GM19351 (cell line): ENCODE results near the gene ACOXL.
"Not testable (repeated sequence)": the region's sequence is repeated elsewhere in the genome, so short reads cannot be mapped to it uniquely, and the experiment has no call there.

Source experiments
- ATAC-seq: cut with Tn5 transposase; IDR thresholded peaks from one replicate; pipeline ENCODE4 v1.9.1; 2021; ENCODE audit warnings: mild to moderate bottlenecking, moderate library complexity; ENCODE audit not compliant: unreplicated experiment

ACOXL gene

GRCh38 chr2:110732422-110733413, at the start of gene ACOXL:
ACOXL (plus strand) TSS chr2:110732573; CDS start chr2:110768390, 35,817 bp downstream.
- no peak for ATAC-seq

- ATAC-seq, result no peak
Observed at GRCh38 chr2:110682872-110683271, 49.5 kb upstream of the ACOXL start.

DNA sequence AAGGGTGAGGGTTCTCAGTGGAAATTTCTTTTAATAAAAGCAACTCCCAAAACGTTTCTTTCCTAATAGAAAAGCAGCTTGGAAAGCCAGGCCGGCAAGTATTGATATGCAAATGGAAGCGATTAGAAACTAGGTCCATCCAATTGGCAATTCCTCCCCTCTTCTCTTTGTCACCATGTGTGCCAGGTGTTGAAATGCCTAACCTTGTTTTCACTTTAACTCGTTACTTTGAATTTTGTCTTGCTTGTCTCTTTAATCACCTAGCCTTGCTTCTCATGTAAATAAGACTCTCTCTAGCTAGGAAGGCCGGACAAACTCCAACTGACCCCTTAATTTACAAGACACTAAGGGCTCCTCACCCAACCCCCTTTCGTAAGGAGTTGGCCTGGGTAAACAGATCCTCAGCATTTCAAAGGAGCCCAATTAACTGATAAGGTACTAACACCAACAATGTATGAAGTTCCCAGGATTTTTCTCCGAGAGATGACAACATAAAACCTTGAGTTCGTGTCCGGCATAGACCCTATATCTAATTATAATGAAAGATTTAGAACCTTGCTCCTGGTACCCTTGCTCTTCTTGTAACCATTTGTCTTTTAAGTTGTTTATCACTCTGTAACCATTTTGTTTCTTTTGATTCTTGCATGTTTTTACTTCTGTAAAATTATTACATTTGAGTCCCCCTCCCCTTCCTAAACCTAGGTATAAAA, 44.4 kb upstream of the ACOXL start:
- not testable (repeated sequence) for ATAC-seq

- no peak for ATAC-seq
Observed at GRCh38 chr2:110688594-110689091, 43.7 kb upstream of the ACOXL start.

- no peak for ATAC-seq
Observed at GRCh38 chr2:110690083-110690965, 42.0 kb upstream of the ACOXL start.

GRCh38 chr2:110691612-110692258, 40.6 kb upstream of the ACOXL start:
- no peak for ATAC-seq

DNA sequence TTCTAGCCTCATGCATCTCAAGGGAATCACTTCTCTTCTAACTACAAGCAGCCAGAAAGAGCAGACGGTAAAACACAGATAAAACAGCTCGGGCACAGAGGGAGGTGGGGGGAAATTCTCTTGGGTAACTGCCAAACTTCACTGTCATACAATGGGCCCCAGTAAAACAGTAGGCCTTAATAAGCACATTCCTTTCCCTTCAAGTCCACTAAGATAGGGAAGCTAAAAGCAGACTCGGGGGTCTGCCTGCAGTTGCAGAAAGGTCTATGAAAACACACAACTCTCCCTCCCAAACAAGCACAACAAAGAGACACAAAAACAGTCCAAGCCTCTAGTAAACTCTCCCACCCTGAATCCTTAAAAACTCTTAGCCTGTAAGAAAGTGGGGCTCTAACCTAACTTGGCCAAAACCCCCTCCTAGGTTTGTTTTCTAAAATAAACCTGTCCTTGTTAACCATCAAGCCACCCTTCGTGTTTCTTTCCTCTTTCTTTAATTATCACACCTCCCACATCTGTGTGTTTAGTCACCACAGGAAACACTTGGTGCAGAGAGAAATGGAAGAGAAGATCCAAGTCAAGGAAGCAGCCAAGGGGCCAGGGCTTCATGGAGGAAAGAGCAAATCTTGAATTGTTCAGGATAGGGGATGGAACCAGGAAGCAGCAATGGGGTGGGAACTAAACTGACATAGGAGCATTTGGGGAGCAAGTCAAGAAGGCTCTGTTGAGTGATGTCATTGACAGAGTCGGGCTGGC, 37.1 kb upstream of the ACOXL start:
- ATAC-seq, result not testable (repeated sequence)

GRCh38 chr2:110698253-110698652, 34.1 kb upstream of the ACOXL start:
- ATAC-seq, result not testable (repeated sequence)

GRCh38 chr2:110702514-110703380, 29.6 kb upstream of the ACOXL start:
- ATAC-seq, result no peak

DNA sequence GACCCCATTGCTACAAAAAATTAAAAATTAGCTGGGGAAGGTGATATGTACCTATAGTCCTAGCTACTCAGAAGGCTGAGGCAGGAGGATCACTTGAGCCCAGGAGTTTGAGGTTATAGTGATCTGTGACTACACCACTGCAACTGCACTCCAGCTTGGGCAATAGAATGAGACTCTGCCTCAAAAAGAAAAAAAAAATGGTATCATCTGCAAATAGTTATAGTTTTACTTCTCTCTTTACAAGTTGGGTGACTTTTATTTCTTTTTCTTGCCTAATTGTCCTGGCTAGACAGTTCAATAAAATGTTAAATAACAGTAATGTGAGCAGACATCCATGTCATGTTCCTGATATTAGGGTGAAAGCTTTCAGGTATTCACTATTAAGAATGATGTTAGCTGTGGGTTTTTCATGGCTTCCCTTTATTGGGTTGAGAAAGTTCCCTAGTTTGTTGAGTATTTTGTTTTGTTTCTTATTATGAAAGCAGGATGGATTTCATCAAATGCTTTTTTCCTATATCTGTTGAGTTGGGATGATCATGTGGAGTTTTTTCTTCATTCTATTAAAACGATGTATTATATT, 24.9 kb upstream of the ACOXL start:
- ATAC-seq, result no peak

- no peak for ATAC-seq
Observed at GRCh38 chr2:110708455-110708854, 23.9 kb upstream of the ACOXL start.

DNA sequence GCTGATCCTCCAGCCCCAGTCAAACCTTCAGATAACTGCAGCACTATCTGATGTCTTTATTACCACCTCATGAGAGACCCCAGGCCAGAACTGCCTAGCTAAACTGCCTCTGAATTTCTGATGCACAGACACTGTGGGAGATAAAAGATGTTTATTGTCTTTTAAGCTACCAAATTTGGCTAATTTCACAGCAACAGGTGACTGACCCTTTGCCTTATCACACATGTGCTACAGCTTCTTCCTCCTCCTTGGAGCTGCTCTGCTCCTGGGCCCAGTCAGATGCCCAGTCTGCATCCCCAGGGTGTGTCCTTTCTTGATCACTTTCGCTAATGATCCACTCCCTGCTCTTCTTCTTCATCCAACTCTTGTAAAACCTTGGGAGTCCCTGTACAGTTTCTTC, 19.6 kb upstream of the ACOXL start:
- ATAC-seq, result no peak

GRCh38 chr2:110713513-110714362, 18.6 kb upstream of the ACOXL start:
- ATAC-seq, result no peak

GRCh38 chr2:110714452-110715224, 17.7 kb upstream of the ACOXL start:
- no peak for ATAC-seq

- no peak for ATAC-seq
Observed at GRCh38 chr2:110716959-110717645, 15.3 kb upstream of the ACOXL start.

DNA sequence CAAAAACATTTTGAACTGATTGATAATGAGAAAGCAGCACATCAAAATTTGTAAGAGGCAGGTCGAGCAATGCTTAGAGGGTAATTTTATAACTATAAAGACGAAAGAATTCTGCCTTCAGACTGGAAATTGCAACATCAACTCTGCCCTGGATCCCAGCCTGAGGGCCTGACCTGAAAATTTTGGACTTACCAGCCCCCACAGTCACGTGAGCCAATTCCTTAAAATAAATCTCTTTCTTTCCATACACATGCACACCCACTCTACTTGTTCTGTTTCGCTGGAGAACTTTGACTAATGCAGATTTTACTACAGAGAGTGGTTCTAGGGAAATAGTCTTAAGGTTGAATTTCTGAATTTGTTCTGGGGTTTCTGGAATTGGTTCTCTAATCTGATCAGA, 14.6 kb upstream of the ACOXL start:
- ATAC-seq, result no peak
